Stimulated activated CD8-positive, alpha-beta memory T cell treated with anti-CD3 and anti-CD28 coated beads, Interleukin-15, amount 100 ng/mL, for 1 hour (primary cell): ENCODE measurements around the gene PACSIN3.
A peak's percentile ranks its signal among the peaks of the same experiment; 100 is the strongest.
"Not testable (repeated sequence)": the region's sequence is repeated elsewhere in the genome, so short reads cannot be mapped to it uniquely, and the experiment has no call there.

ENCODE experiments used
- DNase-seq: peaks from one replicate; pipeline ENCODE4 v3.0.0-alpha.2; 2020; ENCODE audit warnings: low read depth

Gene PACSIN3

DNA sequence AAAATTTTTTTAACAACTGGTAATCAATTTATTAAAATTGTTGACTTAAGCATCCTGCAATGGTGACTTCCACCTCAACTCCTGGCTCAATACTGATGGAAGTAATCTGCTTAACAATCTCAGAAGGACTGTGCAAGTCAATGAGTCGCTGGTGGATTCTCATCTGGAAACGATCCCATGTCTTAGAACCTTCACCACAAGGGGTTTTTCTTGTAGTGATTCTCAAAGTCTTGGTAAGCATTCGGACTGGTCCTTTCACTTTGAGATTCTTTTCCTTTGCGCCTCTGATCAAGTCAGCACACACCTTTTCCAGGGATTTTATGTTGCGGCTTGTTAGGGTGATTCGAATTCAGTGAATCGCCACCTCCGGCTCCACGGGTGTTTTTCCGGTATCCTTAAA, 4.9 kb upstream of the PACSIN3 start:
- not testable (repeated sequence) for DNase-seq

DNA sequence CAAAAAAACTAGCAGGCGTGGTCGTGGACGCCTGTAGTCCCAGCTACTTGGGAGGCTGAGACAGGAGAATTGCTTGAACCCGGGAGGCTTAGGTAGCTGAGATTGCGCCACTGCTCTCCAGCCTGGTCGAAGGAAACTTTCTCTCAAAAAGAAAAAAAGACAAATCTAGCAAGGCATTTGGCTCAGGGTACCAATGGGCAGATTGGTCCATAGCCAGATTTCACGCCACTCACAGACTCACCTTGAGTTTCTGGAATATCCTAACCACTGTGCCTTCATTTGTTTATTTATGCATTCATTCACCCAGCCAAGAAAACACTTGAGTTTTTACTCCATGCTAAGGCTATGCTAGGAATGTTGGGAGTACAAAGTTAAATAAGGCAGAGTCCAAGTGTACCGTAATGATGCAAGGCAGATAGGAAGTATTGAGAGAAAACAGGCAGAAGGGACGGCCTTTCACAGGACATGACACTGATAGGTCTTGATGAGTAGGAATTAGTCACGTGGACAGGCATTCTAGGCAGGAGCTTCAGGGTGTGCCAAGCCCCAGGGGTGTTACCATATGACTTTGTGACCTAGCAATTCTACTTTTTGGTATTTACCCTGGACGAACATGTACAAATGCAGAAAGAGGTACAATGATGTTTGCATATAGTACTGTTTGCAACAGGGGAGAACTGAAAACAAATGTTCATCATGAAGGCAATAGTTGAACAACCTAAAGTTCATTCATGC, 3.0 kb upstream of the PACSIN3 start:
- no peak for DNase-seq

DNA sequence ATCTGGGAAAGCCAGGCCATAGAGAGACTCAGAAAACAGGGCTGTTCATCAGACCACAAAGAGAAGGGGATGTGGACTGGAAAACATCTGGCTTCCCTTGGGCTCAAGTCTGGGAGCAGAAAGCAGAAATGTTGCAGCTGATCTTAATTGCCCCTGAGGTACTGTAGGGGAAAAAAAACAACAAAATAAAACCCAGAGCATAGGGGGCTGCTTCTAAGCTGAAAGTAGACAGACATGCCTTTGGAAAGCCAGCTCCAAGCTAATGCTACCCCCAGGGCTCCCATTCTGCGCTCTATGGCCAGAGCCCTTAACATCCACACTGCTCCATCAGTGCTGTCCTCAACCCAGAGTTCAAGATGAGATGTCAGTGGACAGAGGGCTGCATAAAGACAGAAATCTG, 2.0 kb upstream of the PACSIN3 start:
- no peak for DNase-seq

DNA sequence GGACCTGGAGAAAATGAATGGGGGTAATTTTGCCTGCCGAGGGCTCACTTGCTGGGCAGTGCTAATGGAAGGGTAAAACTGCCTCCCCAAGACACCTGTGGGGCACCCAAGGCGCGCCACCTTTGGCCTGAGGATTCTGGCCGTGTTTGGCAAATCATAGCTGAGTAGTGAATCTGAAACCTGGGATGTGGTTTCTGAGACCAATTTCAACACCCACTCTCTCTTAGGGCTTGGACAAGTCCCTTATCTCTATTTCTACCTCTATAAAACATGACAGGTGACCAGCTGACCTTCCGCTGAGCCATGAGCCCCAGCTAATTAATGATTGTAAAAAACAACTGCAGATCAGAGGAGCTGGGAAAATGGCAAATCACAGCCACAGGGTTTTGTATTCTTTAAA, 1.5 kb upstream of the PACSIN3 start:
- DNase-seq, result no peak

DNA sequence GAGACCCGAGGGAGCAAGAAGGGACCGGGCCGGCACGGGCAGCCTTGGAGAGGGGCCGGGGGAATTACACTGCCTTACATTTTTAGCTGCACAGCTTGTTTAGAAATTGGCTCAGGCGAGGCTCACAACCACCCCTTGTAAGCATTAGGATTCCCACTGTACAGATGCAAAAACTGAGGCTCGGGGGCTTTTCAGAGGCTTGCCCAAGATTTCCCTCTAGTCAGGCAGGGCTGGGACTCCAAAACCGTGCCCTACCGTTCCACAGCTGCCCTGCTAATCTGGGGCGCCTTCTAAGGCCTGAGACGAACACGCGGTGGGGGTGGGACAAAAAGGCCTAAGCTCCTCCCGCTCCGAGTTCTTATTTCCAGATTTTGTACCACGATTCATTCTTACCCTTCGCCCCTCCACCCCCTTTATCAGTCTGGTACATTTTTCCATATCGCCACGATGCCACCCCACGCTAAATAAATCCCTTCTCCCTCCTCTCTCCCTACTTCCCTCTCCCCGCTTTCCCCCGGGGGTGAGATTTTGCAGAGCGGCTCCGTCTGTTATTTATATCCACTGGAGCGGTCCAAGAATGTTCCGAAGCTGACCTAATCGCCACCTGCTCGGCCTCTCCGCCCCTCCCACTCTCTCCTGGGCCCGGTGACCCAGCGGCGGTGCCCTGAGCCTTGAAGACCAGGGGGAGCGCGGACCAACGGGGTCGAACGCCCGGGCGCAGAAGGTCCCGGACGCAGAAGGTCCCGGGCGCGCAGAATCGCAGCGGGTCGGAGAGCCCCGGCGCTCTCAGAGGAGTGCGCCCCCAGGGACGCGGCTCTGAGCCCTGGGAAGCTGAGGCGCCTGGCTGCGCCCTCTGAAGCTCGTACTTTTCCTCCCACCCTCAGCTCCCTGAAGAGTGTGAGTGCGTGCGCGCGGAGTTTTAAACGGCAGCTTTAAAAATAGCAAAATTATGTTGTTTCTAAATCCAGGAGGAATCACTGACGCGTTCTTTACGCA, 764 bp upstream of the PACSIN3 start:
- DNase-seq, result no peak

DNA sequence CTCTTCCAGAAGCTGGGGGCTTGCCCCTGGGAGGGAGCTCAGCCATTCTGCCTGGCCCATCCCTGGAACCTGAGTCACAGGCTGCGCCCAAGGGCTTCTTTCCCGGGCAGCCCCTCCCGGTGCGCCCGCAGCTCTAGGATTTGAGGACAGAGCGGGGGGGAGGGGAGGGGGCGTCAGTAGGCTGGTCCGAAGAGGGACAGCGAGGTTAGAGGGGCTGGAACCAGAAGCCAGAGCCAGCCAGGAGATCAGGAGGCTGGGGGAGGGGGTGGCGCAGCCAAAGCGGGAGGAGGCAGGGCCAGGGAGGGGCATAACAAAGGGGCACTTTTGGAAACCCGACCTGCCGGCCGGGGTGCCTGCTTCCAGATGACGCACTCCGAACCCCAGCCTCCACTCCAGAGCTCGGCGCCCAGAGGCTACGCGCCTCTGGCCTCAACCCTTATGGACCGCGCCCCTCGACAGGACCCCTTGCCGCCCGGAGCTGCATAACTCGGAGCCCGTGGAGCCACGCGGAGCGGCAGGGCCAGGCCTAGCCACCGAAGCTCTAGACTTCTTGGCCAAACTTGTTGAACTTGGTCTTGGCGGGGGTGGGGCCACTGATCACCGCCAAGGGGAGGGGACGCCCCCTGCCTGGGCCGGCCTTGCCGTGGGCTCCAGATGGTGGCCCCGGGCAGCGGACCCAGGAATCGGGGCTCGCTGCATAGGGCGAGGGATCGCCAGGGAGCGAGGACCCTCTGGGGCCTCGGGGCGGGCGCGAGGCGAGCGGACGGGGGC, 744 bp downstream of the PACSIN3 start:
- no peak for DNase-seq

DNA sequence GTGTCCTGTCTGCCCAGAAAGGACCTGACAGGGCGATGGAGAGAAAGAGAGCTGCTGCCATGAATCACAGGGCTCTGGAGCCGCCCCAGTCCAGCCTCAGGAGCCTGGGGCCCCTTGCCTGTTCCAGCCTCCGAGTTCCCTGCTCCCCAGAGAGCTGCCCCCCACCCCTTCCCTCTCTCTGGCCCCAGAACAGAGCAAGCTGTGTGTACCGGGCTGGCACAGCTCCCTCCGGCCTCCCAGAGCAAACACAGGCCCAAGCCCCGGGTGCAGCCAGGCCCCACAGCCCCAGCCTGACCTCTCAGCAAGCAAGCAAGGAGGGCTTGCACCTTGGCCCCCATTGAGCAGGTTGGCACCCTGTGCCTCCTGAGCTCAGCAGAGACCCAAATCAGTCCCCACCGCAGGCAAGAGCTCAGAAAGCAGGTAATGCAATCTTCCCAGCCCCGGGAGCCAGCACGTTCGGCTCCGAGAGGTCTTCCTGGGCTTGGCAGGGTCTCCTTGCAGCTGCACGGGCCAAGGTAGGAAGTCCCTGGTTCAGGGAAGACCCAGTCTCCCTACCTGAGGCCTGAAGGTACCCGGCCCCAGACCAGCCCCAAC, 1.4 kb downstream of the PACSIN3 start:
- no peak for DNase-seq

DNA sequence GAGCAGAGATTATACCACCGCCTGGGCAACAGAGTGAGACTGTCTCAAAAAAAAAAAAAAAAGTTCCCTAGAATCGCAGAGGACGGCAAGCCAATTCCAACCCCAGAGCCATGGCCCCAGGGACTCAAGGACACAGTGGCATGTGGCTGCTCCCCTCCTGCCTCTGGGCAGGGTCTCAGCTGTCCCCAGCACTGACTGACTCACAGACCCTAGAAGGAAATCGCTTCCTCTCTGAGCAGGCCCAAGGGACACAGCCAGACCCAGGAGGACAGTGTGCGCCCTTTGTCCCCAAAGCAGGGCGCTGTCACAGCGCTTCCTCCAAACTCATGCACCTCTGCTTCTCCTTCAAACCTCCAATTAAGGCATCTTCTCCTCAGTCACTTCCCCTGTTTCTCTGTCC, 2.3 kb downstream of the PACSIN3 start:
- DNase-seq, result no peak

DNA sequence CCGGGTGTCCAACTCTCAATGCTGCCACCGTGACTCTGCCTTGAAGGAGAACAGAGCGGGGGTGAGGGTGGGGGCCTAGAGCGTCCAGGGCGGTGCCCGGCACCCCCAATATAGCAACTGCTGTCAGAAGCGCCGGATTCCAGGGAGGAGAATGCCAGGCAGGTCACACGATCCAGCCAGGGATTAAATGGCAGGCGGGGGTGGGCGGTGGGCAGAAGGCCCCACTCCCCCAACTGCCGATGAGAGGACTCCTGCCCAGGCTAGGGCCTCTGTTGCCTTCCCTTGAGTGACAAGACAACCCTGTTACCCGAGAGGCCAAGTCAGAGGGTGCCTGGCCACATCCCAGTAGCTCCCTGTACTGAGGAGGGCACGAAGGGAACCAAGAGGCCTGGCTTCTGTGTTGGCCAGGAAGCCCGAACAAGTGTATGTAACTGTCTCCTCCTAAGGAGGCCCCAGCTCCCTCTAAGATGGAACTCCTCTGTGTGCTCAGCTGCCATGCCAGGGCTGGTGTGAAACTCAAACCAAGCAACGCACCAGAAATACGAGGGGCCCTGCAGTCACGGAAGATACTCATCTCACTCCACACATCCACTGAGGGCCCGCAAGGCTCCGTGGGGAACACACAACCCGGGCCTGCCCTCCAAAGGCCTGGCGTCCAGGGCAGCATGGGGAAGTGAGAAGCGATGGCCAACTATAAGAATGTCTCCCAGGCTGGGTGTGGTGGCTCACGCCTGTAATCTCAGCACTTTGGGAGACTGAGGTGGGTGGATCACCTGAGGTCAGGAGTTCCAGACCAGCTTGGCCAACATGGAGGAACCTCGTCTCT, 3.0 kb downstream of the PACSIN3 start:
- no peak for DNase-seq

DNA sequence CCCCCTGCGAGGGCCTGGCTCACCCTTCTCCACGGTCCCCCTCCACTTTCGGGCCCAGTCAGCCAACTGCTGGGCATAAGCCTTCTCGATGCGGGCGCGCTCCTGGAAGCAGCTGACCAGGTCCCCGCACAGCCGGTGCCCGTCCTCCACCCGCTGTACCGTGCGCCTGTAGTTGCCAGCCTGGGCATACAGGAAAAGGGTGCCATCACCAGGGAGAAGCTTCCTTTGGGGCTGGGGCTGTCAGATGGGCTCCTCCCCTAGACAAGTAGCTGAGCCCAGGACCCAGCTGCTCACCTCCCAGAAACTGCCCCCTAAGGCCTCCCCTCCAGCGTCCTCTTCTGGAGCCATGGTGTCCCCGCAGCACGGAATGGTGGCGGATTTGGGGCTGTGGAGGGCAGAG, 3.9 kb downstream of the PACSIN3 start:
- DNase-seq, result no peak

DNA sequence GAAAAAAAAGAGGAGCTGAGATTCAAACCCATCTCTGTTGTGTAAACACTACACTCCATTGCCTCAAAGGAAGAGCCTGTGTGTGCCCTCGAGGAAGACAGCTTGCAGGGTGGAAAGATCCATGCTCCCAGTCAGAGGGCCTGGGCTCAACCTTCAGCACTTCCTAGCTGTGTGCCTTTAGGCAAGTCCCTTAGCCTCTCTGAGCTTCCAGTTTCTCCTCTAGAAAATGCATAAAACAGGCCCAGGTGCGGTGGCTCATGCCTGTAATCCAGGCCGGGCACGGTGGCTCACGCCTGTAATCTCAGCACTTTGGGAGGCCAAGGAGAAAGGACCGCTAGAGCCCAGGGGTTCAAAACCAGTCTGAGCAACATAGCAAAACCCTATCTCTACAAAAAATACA, 5.0 kb downstream of the PACSIN3 start:
- DNase-seq, result no peak

DNA sequence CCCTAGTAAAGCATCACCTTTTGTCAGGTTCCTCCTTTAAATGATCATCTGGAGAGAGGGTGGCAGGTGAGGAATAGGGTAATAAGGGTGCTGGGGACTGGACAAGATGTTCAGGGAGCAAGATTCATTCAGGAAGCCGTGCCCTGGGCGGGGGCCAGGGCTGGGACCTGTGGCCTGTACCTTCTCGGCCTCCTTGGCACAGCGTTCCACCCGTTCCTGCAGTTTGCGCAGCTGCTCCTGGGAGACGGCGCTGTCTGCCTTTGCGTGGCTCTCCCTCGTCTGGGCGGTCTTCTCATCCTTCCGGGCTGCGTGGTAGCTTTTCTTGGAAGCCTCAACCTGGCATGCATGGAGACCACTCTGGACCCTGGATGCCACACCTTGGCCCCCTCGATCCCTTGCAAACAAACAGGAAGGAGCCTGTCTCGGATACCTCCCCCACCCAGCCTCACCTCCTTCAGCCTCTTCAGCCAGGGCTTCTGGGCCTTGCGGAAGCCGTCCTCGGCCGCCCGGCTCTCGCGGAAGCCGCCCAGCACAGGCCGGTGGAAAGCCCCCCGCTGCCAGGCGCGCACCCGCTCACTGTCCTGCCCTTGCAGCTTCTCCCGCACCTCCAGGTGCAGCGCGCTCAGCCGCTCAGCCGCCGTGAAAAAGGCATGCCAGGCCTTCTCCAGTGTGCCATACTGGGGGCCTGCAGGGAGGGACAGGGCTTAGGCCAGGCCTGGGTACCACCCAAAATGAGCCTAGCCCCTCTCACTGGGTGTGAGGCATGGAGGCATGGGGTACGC, 6.0 kb downstream of the PACSIN3 start:
- DNase-seq, result no peak

DNA sequence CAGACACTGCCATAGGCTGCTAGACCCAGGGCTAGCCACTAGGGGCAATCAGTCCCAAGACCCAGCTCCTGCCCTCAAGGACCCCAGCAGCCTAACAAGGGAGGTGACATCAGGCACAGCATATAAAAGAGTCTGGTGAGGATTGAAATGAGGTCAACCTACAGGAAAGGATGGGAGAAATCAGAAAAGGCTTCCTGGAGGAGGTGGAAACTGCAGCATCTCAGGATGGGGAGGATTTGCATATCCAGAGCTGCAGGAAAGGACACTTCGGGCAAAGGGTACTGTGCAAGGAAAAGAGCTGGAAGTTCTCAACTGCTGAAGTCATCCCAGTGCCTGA, 6.6 kb downstream of the PACSIN3 start:
- no peak for DNase-seq

DNA sequence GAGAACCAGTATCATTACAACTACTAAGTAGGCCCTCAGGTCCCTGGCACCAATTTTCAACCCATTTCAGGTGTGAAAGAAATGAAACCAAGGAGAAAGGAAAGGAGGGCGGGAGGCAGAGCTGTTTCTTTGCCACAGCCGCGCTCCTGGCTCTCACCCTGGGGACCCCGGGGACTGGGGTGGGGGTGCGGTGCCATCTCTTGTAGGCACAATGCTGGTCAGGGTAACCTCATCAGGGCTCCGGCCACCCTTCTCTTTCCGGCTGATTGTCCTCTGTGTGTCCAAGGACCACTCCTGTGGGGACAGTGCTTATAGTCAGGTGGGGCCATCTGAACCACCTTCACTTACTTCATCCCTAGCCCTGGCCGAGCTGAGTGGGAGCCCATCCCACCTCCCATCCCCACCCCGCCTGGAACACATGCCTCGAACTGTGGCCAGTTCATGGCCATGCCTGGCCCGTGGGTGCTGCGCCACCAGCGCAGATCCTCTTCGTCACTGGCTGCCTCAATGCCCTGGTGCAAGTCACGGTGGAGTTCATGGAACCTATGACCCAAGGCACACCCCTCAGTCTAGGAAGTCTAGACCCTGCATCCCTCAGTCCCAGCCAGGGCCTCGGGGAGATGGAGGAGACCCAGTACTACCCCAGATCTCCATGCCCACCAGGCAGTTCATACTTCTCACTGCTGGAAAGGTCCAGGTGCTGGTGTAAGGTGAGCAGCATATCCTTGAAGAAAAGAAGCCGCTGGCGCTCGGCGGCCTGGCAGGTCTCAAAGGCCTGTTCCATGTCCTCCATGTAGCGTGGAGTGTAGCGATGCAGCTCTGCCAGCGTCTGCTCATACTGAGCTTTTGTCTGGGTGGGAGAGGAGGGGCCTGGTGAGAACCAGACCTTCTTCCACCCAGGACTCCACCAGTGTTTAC, 7.2 kb downstream of the PACSIN3 start:
- DNase-seq, result no peak

DNA sequence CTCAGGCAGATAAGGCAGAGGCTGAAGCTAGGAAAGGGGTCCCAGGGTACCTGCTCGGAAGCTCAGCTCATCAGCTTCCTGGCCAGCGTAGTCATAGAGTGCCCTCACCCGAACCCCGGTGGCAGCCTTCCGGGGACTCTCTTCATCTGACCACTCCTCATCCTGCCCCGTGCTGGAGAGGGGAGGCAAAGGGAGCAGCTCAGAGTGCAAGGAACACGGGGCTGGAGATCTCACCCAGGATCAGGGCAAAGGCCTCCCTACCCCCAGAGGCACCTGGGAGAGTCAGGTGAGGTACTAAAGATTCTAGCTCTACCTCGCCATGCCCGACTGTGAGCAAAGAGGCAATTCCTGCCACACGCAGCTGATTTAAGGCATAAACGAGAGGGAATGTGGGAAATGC, 7.9 kb downstream of the PACSIN3 start:
- no peak for DNase-seq

DNA sequence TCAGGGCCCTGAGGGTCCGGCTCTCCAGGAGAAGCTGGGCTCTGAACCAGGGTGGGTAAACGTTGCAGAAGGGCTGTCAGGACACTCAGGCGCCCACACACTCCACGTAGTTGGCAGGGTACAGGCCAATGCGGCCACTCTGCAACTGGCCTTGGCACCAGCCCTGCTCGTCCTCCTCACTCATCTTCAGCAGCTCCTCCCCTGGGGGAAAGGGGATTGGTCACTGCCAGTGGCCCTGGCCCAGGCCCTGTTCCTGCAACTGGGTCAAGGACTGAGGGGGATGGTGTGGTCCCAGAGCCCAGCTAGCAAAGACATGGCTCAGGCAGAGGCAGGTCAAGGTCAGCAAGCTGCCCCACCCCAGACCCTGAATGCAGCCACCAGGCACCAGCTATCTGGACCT, 8.4 kb downstream of the PACSIN3 start:
- DNase-seq, result no peak

DNA sequence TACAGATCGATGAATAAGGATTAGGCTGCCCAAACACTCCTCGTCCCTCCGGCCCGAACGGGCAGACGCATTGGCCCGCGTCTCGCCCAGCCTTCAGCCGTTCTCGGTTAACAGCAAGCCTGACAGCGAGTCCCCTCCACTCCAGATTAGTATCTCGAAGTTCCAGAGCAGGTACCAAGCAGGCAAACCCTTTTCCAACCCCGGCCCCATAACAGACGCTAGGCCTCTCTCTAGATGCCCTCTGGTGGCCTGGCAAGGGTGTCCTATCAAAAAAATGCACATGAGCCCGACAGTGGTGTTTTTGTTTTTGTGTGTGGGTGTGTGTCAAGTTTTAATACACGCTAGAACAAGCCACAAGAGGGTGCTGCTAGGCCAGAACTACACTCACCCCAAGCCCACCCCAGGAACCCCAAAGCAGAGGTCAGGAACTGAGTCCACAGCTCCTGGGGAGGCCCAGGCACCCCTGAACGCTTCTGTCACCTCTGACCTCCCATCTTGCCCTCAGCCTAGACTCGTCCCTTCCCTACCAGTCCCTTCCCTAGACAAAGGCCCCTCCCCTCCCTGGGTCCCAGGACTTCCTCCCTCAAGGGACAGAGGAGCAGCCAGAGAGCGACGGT, 8.9 kb downstream of the PACSIN3 start:
- DNase-seq, result peak; percentile 51

DNA sequence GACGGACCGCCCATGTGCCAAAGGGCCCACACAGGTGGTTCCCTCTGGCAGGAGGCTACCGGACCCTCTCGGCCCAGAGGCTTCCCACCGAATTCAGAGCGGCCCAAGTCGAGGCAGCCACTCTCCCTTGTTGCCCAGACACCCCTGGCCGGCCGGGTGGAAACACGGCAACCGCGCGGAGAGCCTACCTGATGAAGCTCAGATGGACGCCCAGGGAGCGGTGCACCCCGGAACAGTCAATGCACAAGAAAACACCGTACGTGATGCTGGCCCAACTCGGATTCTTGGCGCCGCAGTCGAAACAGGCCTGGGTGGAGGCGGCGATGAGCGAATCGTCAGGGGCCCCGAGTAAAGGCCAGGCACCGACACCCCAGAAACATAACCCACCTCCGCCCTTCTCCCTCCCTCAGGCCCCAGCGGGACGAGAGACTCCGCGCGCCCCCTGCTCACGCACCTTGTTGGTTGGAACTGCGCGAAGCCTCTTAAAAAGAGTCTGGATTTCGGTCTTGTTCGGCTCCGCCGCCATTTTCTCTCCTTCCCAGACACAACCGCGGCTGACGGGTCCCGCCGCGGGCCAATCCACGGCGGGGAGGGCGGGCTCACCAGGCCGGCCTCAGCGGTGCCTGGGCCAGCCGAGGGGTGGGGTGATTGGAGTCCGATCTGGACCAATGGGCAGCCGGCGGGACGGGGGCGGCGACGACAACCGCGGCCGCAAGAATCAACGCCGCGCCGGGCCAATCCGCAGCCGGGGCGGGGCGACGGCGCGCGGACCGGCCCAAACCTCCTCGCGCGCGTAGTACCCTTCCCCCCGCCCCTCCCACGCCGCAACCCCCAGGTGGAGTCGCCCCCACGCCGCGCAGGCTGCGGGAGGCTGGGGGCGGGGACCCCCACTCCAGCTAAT, 9.7 kb downstream of the PACSIN3 start, which contains the start of gene ARFGAP2:
TSS of gene ARFGAP2 (minus strand) at position 552 of the 901 bp plus-strand sequence. CDS start at position 526, 26 bp downstream.
- DNase-seq, result peak; percentile 86
